Neural progenitor cell (in vitro differentiated cells): ENCODE results near the gene NUP133. TPM values are rescaled to one million over a fixed set of nuclear protein-coding genes. Genes with fewer than 3 reads are reported as not detected.

Experiments used
- DNase-seq: peaks from one replicate; pipeline ENCODE4 v3.0.0-alpha.2; 2016; ENCODE audit warnings: low spot score
- H2AFZ ChIP-seq: fragments of 200-600 bp; sonication (generic); replicated peaks from 2 replicates; pipeline ENCODE4 v1.6.1; 2016; ENCODE audit warnings: antibody characterized with exemption
- H3F3A ChIP-seq: fragments of 200-600 bp; sonication (generic); 2 replicates; pipeline ENCODE4 v1.6.1; 2016; ENCODE audit warnings: antibody characterized with exemption, low read depth
- H3K27ac ChIP-seq: fragments of 200-600 bp; sonication (generic); 2 replicates; pipeline ENCODE4 v1.5.1; 2016; ENCODE audit warnings: mild to moderate bottlenecking
- H3K27me3 ChIP-seq: fragments of 200-600 bp; sonication (generic); 2 replicates; pipeline ENCODE4 v1.6.1; 2016; ENCODE audit warnings: mild to moderate bottlenecking, moderate library complexity
- H3K36me3 ChIP-seq: fragments of 200-600 bp; sonication (generic); 2 replicates; pipeline ENCODE4 v1.5.1; 2016
- H3K4me1 ChIP-seq: fragments of 200-600 bp; sonication (generic); 2 replicates; pipeline ENCODE4 v1.6.1; 2016; ENCODE audit warnings: mixed run types
- H3K4me2 ChIP-seq: fragments of 200-600 bp; sonication (generic); 2 replicates; pipeline ENCODE4 v1.6.1; 2016
- H3K4me3 ChIP-seq: fragments of 200-600 bp; sonication (generic); 2 replicates; pipeline ENCODE4 v1.5.1; 2016
- H3K79me2 ChIP-seq: fragments of 200-600 bp; sonication (generic); 2 replicates; pipeline ENCODE4 v1.6.1; 2016; ENCODE audit warnings: low read depth
- H3K9ac ChIP-seq: fragments of 200-600 bp; sonication (generic); 2 replicates; pipeline ENCODE4 v1.6.1; 2016
- H3K9me3 ChIP-seq: fragments of 200-600 bp; sonication (generic); 2 replicates; pipeline ENCODE4 v1.5.1; 2016; ENCODE audit warnings: low read depth
- H4K20me1 ChIP-seq: fragments of 200-600 bp; sonication (generic); 2 replicates; pipeline ENCODE4 v1.6.1; 2016; ENCODE audit warnings: low read depth
- H3K27ac Mint-ChIP-seq: 3 replicates; pipeline ENCODE4 v1.8.0; 2021; ENCODE audit warnings: mixed read lengths
- H3K27me3 Mint-ChIP-seq: 2 replicates; pipeline ENCODE4 v1.8.0; 2022; ENCODE audit warnings: low read depth, mild to moderate bottlenecking, inconsistent platforms, moderate library complexity, mixed read lengths; ENCODE audit not compliant: insufficient read depth
- H3K36me3 Mint-ChIP-seq: 3 replicates; pipeline ENCODE4 v1.8.0; 2021; ENCODE audit warnings: mixed read lengths
- H3K4me1 Mint-ChIP-seq: 3 replicates; pipeline ENCODE4 v1.8.0; 2021; ENCODE audit warnings: mixed read lengths
- H3K4me3 Mint-ChIP-seq: 3 replicates; pipeline ENCODE4 v1.8.0; 2021; ENCODE audit warnings: mild to moderate bottlenecking, moderate library complexity, mixed read lengths
- H3K9me3 Mint-ChIP-seq: 3 replicates; pipeline ENCODE4 v1.8.0; 2020; ENCODE audit warnings: mixed read lengths
- EZH2 ChIP-seq: fragments of 200-600 bp; sonication (generic); IDR thresholded peaks from 2 replicates; pipeline ENCODE4 v1.6.1; 2017; ENCODE audit warnings: antibody characterized with exemption, mild to moderate bottlenecking, moderate library complexity
- EZH2phosphoT487 ChIP-seq: fragments of 200-600 bp; sonication (generic); IDR thresholded peaks from 2 replicates; pipeline ENCODE4 v1.6.1; 2017; ENCODE audit warnings: antibody characterized with exemption
- total RNA-seq: library from RNA; depleted of rRNA; stranded (reverse); fragments of >200 nt; gene quantifications from 2 replicates; pipeline ENCODE4 v1.2.3, GENCODE V29; 2015; ENCODE audit warnings: low replicate concordance
- TF ChIP-seq, protein P1 (sequence below): fragments of 200-600 bp; sonication (generic); IDR thresholded peaks from 2 replicates; pipeline ENCODE4 v1.5.1; 2017; ENCODE audit warnings: antibody characterized with exemption, mild to moderate bottlenecking

The NUP133 gene
- total RNA-seq, 1 donor from 2014 or later = 89.3 TPM

DNA sequence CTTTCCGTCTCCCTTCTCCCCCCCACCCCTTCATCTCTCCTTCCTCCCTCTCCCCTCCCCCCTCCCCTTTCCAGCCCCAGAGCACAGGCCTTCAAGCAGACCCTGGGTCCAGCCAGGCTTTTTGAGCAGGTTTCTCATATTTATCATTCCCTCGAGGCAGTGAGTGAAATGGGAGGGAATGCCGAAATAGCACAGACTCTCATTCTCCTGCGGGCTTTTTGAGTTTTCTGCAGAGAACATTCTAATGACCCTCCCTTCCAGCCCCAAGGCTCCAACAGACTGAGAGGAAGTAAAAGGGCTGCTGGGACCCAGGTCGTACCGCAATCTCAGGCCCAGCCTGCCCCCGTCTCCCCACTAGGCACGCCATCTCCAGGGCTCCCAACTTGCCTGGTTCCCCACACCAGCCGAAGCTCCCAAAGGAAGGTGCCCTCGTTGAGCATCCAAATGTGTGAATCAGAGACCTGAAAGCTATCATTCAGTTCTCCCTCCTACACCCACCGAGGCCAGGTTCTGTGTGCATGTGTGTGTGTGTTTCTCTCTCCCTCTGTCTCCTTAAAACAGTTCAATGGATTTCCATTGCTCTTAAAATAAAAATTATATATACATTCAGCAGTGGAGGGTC is 96.6 kb downstream of the NUP133 start:
- Histone ChIP-seq H3K4me3 (no peak overlapping the region), H3K9ac (no peak overlapping the region), H3F3A (peaks cover 3% of the 10 kb centered on the region), H3K36me3 (no peaks in the 10 kb centered on the region), H3K9me3 (no peaks in the 10 kb centered on the region), H3K27me3 (peaks cover 45% of the 10 kb centered on the region), H2AFZ (no peak overlapping the region), H3K4me2 (no peak overlapping the region), H3K4me1 (peaks cover 32% of the 10 kb centered on the region), H3K27ac (no peak overlapping the region), H4K20me1 (peaks cover 18% of the 10 kb centered on the region), H3K79me2 (no peaks in the 10 kb centered on the region)
- no peak for DNase-seq
- Mint-ChIP-seq H3K9me3 (no peaks in the 10 kb centered on the region), H3K27me3 (peaks cover 16% of the 10 kb centered on the region), H3K27ac (peak overlapping the region; percentile 38), H3K4me3 (no peak overlapping the region), H3K4me1 (peaks cover 36% of the 10 kb centered on the region), H3K36me3 (no peaks in the 10 kb centered on the region)
- TF ChIP-seq EZH2 (no peak), EZH2phosphoT487 (no peak)

DNA sequence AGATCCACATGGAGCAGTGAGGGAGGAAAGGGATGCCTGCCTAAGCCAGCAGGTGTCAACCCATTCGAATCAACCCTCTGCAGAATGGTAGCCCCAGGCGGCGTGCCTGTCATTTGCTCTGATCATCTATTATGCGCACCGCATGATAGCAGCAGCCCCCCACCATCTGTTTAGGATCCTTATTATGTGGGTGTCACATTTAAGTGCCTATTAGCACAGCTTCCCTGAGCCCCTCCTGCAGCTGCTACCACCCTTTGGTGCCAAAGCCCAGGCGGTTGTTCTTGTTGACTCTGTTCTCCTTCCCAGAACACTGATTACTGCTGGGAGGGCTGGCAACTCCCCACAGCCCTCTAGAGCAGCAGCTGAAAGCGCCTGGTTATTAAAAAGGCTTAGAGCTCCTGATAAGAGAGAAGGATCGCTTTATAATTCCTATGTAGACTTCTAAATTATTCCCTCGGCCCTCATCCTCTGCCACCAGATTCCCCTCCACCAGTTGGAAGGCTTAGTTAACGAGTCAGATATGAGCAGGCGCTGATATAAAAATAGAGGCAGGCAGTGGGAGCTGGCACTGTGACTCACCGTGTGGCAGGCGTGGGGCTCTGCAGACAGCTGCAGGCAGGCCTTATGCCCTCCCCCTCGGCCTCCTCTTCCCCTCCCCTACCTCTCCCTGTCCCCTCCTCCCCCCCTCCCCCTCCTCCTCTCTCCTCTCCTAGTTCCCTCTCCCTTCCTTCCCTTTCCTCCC is 97.3 kb downstream of the NUP133 start:
- peak; percentile 56 for DNase-seq
- no peaks in the 10 kb centered on the region for H3K9me3 Mint-ChIP-seq
- TF ChIP-seq, protein P1, sequence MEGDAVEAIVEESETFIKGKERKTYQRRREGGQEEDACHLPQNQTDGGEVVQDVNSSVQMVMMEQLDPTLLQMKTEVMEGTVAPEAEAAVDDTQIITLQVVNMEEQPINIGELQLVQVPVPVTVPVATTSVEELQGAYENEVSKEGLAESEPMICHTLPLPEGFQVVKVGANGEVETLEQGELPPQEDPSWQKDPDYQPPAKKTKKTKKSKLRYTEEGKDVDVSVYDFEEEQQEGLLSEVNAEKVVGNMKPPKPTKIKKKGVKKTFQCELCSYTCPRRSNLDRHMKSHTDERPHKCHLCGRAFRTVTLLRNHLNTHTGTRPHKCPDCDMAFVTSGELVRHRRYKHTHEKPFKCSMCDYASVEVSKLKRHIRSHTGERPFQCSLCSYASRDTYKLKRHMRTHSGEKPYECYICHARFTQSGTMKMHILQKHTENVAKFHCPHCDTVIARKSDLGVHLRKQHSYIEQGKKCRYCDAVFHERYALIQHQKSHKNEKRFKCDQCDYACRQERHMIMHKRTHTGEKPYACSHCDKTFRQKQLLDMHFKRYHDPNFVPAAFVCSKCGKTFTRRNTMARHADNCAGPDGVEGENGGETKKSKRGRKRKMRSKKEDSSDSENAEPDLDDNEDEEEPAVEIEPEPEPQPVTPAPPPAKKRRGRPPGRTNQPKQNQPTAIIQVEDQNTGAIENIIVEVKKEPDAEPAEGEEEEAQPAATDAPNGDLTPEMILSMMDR = no peak
- no peak for TF ChIP-seq EZH2phosphoT487
- no peak for TF ChIP-seq EZH2
- Histone ChIP-seq H3K36me3 (no peaks in the 10 kb centered on the region), H3K4me2 (peak overlapping the region; percentile 8), H3K27ac (no peak overlapping the region), H4K20me1 (peaks cover 18% of the 10 kb centered on the region), H3K27me3 (peaks cover 52% of the 10 kb centered on the region), H3K9me3 (no peaks in the 10 kb centered on the region), H3K4me3 (no peak overlapping the region), H3F3A (peaks cover 3% of the 10 kb centered on the region), H3K79me2 (no peaks in the 10 kb centered on the region), H3K4me1 (peaks cover 35% of the 10 kb centered on the region), H2AFZ (no peak overlapping the region), H3K9ac (no peak overlapping the region)
- peak overlapping the region; percentile 87 for H3K27ac Mint-ChIP-seq
- peaks cover 37% of the 10 kb centered on the region for H3K4me1 Mint-ChIP-seq
- H3K27me3 Mint-ChIP-seq = peaks cover 16% of the 10 kb centered on the region
- no peaks in the 10 kb centered on the region for H3K36me3 Mint-ChIP-seq
- peak overlapping the region; percentile 54 for H3K4me3 Mint-ChIP-seq

DNA sequence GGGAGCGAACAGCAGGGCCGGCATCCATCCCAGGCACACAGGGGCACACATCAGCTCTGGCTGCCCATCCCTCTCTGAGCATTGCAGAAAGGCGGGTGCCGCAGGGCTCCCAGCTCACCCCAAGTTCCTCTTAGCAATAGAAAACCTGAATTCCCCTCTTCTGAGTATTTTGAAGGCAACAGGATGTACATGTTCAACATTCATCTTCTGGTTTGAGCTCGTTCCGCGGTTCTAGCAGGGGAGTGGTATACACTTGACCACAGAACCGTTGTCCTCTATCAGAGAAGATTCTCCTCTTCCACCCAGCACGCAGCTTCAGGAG is 97.8 kb downstream of the NUP133 start:
- Histone ChIP-seq H3K4me3 (no peak overlapping the region), H4K20me1 (peaks cover 18% of the 10 kb centered on the region), H3K36me3 (no peaks in the 10 kb centered on the region), H3K9me3 (no peaks in the 10 kb centered on the region), H3F3A (peaks cover 3% of the 10 kb centered on the region), H3K4me2 (peak overlapping the region; percentile 8), H3K27ac (no peak overlapping the region), H2AFZ (no peak overlapping the region), H3K79me2 (no peaks in the 10 kb centered on the region), H3K9ac (no peak overlapping the region), H3K27me3 (peaks cover 56% of the 10 kb centered on the region), H3K4me1 (peaks cover 35% of the 10 kb centered on the region)
- no peak for DNase-seq
- Mint-ChIP-seq H3K4me1 (peaks cover 41% of the 10 kb centered on the region), H3K27ac (peak overlapping the region; percentile 87), H3K9me3 (no peaks in the 10 kb centered on the region), H3K4me3 (peak overlapping the region; percentile 54), H3K36me3 (no peaks in the 10 kb centered on the region), H3K27me3 (peaks cover 16% of the 10 kb centered on the region)
- no peak for TF ChIP-seq EZH2
- TF ChIP-seq, protein P1 = no peak
- TF ChIP-seq EZH2phosphoT487 = no peak
